GM12874 (cell line): ENCODE measurements around the gene EPS15.

ENCODE experiments used
- TF ChIP-seq, protein P1 (sequence below): IDR thresholded peaks from 2 replicates; pipeline ENCODE4 v1.5.1; 2011; ENCODE audit warnings: low read depth, mild to moderate bottlenecking, control low read depth, low read length, moderate library complexity; ENCODE audit not compliant: insufficient read depth

The EPS15 gene

DNA sequence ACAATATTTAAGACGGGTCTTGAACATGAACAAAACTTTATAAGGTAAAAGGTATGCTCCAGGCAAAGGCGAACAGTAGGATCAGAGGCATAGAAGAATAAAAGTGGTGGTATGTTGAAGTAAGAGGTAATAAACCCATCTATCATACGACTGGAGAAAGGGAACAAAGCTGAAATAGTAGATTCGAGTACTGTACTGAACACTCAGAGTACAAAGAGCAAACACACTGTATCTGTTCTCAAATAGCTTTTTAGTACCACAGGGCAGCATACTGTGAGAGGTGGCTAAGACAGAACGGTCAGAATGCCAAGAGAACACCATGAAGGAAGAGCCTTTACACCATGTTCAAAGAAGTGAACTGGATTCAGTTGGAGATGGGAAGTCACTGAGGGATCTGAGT is 83.2 kb downstream of the EPS15 start:
- TF ChIP-seq, protein P1, sequence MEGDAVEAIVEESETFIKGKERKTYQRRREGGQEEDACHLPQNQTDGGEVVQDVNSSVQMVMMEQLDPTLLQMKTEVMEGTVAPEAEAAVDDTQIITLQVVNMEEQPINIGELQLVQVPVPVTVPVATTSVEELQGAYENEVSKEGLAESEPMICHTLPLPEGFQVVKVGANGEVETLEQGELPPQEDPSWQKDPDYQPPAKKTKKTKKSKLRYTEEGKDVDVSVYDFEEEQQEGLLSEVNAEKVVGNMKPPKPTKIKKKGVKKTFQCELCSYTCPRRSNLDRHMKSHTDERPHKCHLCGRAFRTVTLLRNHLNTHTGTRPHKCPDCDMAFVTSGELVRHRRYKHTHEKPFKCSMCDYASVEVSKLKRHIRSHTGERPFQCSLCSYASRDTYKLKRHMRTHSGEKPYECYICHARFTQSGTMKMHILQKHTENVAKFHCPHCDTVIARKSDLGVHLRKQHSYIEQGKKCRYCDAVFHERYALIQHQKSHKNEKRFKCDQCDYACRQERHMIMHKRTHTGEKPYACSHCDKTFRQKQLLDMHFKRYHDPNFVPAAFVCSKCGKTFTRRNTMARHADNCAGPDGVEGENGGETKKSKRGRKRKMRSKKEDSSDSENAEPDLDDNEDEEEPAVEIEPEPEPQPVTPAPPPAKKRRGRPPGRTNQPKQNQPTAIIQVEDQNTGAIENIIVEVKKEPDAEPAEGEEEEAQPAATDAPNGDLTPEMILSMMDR, result no peak

DNA sequence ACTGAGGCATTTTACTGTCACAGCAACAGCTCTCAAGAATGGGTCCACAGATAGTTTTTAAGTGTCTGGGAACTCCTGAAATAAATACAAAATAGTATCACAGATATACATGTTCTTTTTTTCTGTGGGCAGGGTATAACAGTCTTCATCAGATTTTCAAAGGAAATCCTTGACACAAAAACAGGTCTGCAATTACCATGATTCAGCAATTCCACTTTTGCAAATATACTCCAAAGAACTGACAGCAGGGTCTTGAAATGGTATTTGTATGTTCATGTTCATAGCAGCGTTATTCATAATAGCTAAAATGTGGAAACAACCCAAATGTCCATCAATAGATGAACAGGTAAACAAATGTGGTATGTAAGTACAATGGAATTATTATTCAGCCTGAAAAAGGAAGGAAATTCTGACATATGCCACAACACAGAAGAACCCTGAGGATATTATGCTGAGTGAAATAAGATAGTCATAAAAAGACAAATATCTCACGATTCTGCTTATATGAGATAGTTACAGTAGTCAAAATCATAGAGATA is 85.0 kb downstream of the EPS15 start:
- TF ChIP-seq, protein P1, result no peak

DNA sequence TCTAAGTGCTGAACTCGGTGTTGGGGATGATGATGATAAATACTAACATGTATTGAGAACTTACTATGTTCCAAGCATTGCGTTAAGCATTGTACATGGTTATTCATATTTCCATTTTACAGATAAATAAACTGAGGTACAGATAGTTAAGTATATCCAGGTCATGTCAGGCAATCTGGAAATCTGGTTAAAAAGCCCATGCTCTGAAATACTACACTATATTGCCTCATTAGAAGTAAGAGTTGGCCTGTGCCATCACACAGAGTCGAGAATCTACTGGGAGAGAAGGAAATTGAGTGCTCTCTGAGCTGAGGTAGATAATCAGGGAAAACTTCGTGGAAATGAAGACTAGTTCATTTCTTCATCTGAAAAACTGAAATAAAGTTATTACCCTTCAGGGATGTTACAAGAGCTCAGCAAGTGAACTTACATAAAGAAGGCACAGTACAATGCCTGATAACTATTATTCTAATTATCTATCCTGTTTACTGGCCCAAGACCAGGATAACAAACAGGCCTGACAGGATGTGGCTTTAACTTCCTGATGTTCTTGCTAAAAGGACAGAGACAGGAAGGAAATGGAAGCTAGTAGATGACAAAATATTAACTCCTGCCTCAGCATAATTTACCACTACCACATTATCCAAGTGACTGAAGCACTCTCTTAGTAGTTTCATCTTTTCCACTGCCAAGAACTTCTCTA is 85.6 kb downstream of the EPS15 start:
- TF ChIP-seq, protein P1, result no peak

DNA sequence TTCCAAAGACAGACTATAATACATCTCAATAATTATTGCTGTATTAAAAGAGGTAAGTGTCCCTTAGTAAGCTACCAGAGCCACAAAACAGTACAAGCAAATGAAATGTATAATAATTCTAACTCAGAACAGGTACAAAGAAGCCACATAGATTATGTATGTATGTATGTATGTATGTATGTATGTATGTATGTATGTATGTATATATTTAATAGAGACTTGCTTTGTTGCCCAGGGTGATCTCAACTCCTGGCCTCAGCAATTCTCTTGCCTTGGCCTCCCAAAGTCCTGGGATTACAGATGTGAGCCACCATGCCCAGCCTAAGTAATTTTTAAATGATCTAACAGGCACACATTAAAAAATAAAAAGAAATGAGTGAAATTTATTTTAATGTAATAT is 86.9 kb downstream of the EPS15 start:
- TF ChIP-seq, protein P1, result no peak

DNA sequence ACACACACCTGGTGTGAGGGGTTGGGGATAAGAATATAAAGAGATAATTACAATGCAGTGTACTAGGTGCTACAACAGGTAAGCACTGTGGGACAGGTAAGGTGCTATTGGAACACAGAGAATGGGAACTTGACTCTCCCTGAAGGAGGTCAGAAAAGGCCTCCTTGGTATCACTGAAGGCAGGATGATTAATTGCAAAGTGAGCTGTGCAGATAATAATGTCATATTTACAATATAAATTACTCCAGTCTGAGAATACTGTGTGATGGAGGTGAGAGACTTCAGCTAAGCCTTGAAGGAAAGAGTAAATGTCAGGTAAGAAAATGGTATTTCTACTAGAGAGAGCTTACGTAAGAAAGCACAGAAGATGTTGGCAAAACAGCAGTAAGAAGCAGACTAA is 91.6 kb downstream of the EPS15 start:
- TF ChIP-seq, protein P1, result no peak

DNA sequence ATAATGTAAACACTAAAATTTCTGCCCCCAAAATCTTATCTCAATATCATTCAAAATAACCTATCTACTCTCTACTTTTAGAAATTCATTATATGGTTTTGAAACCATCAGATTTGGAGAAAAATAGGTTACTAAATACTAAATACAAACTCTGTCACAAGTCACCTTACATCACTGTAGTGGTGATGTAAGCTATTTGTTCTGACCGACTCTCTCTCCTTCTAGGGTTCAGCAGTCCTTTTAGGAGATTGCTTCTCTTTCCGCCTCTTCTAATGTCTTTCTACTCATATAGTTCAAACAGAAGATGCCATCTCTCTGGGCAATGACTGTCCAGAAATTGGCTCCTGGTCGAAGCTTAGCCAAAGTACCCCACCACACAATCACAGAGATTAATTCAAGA is 93.1 kb downstream of the EPS15 start:
- TF ChIP-seq, protein P1, result no peak

DNA sequence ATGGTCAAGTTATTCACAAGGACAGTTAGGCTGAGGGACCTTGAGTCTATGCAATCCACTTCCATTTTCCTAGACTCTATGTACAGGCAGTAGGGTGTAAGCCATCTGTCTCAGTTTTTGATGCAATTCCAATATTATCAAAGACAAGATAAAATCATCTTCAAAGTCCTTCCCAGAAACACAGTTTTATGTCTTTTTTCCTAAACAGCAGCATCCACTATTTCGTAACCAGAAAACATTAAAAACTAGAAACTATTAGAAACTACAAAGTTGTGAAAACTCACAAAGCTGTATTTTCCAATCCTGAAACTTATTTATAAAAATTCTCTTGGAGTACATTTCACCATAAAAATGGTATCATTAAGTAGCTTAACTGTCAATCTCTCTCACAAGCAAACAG is 93.8 kb downstream of the EPS15 start:
- TF ChIP-seq, protein P1, result no peak
